NOMO-1 treated with dmso at 0.1 percent for 144 hours (cell line): ENCODE data around the gene RGS19.

Source experiments
- DNase-seq: peaks from one replicate; lab custom pipeline; 2025; ENCODE audit not compliant: unreplicated experiment; lab: John Stamatoyannopoulos, UW

The RGS19 gene

DNA sequence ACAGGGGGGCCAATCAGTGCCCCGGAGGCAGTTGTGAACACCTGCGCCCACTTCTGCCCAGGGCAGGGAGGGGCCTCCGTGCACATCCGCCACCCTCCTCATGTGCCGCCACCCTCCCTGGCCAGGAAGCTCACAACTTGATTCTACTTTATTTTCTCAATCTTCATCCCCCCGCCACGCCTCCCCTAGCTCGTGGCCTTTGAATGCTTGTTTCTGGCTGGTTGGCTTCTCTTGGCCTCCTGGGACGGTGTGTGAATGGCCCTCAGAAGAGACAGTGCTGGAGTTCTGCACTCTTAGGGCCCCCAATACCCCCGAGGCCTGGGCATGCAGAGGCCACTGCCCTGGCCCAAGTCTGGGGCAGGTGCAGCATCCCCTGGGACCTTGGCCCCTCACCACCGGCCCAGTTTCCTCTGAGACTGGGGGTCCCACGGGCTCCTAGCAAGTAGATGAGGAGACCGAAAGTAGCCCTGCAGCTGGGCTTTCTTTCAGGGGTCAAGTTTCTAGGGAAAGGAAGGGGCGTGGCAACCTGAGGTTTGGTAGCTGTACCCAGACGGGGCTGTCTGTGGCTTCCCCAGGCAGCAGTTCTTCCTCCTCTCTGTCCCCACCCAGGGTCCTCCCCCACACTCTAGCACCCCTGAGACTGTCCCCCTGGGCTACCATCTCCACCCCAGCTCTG lies 1.3 kb downstream of the RGS19 start:
- DNase-seq, result peak; percentile 48

DNA sequence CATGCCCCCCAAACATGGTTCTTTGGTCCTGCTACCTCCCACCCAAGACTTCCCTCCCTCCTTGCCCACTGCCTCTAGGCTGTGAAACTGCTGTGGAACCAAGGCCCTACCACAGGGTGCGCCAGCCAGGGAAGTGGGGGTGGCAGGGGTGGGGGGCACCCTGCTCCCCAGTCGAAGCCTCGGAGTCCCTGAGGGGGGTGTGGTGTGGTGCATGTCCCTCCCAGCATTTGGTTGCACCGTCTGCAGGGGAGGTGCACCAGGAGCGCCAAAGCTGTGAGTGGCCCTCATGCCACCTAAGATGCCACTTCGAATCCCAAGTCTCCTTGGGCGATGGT lies 1.8 kb downstream of the RGS19 start:
- no peak for DNase-seq

DNA sequence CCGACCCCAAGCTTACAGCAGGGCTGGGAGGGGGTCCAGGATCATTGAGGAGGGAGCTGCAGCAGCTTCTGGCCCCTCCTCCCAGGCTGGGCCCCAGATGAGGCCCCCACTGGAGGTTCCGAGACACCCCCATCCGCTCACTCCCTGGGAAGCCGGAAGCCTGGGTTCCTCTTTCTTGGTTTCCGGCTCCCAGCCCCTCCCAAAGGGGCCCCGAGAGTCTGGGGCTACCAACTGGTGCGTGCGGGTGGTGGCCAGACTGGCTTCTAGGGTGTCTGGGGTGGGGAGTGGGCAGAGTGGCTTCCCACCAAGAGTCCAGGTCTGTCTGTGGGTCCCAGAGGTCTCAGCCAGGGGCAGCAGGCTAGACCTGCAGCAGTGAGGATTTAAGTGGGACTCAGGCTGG lies 2.2 kb downstream of the RGS19 start:
- DNase-seq, result peak; percentile 85

DNA sequence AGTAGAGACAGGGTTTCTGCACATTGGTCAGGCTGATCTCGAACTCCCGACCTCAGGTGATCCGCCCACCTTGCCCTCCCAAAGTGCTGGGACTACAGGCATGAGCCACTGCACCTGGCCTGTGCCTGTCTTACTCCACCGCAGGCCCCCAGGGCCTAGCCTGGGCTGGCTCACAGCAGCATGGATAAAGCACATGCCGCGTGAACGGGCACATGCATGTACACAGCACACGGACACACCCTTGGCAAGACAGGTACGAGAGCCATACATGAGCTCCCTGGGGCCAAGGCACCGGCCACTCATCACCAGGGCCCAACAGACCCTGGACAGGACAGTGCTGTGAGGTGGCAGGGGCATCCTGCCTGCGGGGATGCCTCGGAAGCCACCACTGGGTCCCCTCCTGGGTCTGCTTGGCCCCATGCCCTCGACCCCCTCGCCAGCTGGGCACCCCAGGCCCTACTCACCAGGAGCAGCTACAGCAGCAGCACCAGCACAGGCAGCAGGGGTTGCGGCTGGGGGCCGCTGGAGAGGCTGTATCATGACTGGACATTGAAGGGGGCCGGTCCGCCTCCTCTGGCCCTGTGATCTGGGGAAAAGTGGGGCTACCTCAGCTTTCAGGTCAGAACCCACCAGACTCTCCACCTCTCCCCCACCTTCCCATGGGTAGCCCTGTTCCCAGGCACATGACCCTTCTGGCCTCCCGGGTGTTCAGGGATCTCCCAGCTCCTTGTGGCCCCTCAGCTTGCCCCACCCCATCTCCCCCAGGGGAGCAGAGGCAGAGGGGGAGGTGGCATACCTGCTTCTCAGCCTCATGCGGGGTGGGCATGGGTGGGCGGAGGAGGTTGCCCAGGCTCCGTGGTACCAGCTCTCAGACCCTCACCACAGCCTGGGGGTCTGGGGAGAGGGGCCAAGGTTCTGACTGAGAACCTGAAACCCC lies 3.0 kb downstream of the RGS19 start:
- no peak for DNase-seq

DNA sequence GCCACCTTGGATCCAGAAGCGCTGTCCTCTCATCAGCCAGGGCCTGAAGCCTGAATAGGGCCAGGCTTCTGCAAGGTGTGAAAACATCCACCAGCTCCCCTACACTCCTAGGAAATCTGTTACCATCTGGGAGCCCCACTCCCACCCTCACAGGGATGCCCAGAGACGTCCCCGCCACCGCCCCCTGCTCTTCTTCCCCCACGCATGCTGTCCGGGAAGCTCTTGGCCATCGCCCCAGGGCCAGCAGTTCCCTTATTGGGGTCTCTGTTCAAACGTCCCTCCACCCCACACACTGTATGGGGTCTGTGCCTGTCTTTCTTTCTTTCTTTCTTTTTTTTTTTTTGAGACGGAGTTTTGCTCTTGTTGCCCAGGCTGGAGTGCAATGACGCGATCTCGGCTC lies 3.8 kb downstream of the RGS19 start:
- no peak for DNase-seq

DNA sequence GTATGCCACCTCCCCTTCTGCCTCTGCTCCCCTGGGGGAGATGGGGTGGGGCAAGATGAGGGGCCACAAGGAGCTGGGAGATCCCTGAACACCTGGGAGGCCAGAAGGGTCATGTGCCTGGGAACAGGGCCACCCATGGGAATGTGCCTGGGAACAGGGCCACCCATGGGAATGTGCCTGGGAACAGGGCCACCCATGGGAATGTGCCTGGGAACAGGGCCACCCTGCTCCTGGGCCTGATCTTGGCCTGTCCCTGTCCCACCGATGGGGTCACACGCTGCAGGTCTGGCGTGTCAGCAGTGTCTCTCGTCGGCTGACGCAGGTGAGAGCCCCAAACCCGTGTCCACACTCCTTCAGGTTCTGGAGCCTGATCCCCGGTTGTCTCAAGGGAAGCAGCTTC lies 4.4 kb downstream of the RGS19 start:
- no peak for DNase-seq

DNA sequence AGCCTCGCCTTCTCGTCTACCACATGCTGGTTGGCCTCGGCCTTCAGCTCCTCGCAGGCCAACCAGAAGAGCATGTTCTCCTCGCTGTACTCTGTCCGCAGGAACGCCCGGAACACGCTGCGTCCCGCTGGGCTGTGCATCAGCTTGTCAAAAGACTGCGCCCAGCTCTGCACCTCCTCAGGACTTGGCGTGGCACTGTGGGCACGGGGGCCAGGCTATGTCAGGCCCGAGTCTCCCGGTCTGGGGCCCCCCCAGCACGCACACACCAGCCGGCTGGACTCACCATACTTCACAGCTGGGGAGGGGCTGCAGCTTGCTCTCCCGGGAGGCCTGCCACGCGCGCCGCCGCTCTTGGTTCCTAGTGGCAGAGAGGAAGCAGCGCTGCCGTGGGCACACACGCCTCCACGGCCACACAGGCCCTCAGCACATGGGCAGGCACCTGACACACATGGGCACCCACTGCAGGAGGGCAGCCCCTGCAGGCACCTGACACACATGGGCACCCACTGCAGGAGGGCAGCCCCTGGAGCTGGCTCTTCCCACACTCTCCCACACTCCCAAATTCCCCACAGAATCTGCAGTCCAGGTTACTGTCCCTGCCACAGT lies 5.0 kb downstream of the RGS19 start:
- DNase-seq, result no peak

DNA sequence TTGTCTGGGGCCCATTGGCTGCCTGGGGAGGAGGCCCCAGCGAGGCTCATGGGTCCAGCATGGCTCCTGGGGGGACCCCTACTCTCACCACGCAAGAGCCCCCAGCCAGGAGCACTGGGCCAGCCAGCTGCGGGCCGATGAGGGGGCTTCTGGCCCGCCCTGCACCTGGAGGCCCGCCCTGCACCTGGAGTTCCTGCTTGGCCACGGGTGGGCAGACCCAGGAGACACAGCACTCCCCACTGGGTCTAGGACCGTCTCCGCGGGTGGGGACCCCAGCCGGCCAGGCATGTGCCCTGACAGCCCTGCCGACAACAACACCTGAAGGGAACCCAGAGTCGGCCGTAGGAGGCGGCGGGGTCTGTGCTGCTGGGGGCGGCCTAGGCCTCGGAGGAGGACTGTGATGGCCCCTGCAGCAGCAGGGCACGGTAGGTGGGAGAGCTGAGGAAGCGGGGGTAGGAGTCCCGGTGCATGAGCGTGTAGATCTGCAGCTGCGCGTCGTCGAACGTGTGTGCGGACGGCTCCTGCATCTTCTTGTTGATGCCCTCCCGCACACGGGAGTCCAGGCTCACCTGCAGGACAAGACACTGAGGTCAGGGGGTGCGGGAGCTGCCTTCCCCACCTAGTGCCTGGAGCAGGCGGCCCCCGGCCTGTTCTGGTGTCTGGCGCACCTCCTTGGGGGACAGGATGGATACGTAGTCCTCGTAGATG lies 5.7 kb downstream of the RGS19 start:
- no peak for DNase-seq

DNA sequence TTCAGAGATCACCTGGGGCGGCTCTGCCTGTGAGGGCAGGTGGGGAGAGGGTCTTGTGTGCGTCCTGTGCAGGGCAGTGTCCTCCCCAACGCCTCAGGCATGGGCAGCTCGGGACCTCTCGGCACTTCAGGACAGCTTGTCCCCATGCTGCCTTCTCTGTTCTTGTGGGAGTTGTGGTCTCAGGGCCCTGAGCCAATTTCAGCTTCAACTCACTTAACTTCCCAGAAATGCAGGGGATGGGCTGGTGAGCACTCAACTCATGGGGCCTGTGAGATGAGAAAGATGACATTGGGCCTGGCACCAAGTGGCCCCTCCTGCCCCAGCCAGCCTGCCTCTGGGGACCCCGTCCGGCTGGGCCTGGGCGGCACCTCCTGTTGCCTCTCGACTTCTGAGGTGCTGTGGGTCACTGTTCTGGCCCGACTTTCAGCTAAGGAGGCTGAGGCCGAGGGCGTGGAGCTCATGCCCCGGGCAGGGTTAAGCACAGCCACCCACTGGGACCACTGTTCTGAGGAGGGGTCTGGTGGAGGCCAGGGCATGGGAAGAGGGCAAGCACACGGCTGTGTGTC lies 6.7 kb downstream of the RGS19 start:
- DNase-seq, result no peak

DNA sequence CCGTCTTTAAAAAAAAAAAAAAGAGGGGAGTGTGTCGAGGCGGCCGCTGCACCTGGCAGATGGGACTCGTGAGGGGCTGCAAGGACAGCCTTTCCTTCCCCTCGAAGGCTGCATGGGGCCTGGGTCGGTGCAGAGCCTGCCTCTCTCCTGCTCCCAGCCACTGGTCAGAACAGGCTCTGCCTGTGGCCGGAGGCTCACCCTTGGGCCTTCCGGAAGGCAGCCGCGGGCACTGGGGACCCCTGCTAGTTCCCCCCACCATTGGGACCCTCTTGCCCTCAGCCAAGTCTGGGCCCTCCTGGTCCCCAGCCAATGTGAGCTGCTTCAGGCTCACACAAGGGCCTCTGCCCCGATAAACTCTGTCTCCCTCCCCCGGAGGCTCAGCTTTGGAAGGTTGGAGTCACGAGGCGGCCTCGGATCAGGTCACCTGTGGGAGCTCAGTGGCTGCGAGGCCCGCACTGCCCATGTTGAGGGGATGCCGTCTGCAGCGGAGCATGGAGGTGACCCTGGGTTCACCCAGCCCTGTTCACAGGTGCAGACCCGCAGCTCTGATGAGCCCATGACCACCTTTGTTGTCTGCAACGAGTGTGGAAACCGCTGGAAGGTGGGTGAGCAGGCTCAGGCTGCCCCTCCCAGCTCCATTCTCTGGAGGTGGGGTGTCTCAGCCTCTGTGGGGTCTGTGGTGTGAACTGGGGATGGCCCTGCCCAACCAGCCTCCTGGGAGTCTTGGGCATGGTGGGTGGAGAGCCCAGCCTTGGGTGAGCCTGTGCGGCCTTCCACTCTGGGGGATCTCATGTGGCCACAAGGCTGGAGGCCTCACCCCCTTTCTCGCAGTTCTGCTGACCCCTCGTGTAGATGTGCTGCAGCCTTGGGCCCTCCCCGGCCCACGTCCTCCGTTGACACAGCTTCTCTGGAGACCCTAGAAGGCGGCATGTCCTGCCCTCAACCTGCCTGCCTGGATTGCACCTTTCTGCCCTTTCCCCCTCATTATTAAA lies 7.7 kb downstream of the RGS19 start:
- DNase-seq, result no peak

DNA sequence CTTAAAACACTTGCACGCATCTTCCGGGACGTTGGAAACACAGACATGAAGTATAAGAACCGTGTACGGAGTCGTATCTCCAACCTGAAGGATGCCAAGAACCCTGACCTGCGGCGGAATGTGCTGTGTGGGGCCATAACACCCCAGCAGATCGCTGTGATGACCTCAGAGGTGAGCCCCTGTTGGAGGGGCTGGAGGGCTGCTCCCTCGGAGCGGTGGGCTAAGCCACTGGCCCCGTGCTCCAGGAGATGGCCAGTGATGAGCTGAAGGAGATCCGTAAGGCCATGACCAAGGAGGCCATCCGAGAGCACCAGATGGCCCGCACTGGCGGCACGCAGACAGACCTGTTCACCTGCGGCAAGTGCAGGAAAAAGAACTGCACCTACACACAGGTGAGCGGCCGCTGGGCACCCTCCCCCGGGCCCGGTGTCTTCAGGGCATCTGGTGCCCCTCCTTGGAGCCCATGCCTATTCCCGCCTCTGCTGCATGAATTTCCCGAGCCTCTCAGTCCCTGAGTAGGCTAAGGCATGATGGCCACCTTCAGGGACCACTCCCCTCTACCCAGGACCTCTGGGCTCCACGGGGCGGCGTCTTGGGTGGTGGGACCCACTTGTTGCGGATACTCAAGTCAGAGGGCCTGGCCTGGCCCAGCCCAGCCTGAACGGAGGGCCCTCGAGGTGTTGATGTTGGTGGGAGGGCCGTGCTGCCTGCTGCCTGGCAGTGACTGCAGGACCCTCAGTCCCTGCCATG lies 8.9 kb downstream of the RGS19 start:
- DNase-seq, result no peak

DNA sequence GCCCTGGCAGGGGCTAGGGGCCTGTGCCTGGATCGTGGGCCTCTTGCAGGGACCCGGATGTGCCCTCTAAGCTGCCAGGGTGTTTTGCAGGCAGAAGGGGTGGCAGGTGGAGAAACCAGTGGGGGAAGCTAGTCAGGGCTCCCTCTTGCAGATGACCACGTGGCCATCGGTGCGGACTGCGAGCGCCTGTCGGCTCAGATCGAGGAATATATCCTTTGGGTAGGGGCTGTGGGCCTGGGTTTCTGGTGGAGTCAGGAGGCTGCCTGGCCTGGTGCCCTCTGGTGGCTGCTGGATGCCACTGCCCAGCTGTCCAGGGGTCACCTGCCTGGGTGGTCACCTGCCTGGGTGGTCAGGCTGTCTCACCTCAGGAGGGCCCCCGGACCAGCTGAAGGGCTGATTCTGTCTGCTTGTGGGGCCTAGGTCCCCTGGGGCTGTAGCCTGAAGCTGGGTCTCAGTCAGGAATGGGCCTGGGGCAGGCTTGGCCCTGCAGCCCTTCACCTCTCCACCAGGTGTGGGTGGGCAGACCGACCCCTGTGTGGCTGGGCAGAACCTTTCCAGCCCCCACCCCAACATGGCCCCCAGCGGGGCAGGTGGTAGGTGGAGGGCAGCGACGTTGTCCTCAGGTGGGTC lies 9.6 kb downstream of the RGS19 start:
- no peak for DNase-seq

DNA sequence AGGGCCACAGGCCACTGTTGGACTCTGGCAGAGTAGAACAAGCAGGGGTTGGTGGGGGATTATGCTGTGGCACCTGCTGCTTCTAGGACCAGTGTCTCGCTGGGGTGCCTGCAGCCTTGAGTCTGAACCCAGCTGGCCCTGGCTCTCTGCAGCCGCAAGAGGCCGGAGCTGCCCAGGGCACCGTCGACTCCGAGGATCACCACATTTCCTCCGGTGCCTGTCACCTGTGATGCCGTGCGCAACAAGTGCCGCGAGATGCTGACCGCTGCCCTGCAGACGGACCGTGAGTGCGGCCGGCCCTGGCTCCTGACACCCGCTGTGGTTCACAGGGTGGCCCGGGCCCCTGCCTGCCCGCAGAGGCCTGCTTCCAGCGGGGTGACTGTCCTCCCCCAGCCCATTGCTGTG lies 10.1 kb downstream of the RGS19 start:
- DNase-seq, result no peak

DNA sequence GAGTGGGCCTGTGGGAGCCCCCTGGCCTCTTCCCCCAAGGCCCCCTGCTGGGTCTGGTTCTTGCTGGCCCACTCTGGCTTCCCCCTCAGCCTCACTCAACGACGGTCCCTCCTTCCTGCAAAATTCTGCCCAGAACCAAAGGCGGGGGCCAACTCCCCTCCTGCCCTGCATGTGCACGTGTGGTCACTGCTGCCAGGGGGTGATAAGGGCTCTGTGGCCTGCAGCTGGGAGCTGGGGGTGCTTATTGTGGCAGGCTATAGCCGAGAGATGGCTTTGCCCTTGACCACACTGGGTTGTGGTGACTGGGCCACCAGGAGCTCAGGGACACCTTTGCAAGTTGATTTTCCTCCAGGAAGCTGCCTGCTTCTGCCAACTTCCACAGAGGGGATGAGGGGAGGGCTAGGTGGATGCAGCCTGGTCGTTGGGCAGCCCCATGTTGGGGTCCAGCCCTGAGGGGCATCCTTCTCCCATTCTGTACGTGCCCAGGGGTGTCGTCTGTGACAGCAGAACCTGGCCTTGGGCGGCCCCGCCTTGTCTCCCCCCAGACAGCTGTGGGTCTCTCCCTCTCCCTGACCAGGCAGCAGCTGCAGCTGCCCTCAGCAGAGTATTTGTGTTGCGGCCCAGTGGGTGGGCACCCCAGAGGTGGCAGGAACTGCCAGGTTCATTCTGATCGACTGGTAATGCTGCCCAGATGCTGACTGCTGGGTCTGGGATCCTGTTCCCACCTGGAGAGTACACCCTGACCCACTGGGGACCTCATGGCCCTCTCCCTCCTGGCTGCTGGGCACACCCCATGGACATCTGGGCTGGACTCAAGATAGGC lies 10.7 kb downstream of the RGS19 start:
- no peak for DNase-seq

DNA sequence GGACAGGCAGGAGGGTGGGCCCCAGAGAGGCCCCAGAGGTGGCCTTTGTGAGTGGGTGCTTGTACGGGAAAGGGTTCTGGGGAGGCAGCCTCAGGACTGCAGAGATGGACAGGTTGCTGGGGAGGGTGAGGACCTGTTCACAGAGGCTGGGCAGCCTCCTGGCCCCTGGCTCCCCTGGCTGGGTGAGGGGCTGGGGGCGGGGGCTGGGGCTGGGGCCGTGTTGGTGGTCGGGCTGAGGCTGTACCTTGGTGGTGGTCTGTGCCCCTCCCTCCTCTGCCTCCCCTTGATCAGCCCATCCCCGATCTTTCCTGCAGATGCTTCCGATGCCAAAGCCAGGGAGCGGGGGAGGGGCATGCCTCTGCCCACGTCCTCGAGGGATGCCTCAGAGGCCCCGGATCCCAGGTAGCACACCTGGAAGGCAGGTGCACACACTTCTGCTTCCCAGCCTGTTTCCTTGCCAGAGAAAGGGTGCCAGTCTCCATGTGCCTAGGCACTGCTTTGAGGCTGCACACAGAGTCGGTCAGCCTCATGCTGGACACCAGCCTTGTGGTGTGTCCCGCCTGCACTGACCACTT lies 11.5 kb downstream of the RGS19 start:
- DNase-seq, result no peak

DNA sequence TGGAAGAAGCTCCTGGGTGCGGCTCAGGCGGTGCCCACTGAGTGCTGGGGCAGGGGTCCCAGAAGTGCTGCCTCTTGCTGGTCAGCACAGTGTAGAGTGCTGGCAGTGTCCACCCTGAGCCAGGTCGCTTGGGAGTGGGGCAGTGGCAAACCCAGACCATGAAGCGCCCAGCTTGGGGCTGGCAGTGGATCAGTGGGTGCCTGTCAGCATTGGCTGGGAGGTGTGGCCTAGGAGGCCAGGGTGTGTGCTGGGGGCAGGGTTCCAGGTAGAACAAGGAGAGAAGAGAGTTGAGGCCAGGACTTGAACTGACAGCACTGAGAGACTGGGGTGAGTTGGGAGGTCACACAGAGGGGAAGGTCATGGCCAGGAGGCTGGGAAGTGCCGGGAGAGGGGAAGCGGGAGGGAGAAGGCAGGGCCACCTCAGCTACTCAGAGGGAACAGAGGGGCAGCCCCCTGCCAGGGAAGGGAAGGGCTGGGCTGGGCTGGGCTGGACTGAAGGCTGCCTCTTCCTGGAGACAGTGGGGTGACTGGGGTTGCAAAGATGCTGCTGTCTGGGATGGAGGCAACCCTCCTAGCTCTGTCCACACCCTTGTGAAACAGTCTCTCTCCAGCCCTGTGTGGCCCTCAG lies 12.2 kb downstream of the RGS19 start:
- no peak for DNase-seq

DNA sequence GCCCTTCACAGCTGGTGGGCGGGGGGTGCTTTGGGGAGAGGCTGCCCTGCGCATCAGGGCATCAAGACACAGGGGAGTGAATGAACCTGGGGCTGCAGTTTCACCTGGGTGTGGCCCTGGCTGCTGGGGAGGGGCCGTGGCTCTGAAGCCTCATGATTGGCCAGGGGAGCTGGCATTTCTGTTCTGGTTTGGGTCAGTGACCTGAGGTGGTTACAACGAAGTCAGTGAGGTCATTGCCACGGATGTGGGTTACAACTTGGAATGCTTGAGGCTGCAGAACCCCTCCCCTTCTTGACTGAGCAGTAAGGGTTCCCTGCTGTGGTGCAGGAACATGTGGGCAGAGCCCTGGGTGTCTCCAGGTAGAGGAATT lies 13.4 kb downstream of the RGS19 start:
- DNase-seq, result peak; percentile 45
